ENCODE measurements around the gene DUXB.
A peak's percentile ranks its signal among the peaks of the same experiment; 100 is the strongest.

Gene DUXB

GRCh38 chr16:75701361-75701760 is at the start of gene DUXB:
Gene DUXB (minus strand): TSS chr16:75701461. CDS start chr16:75701418, 43 bp downstream.
- DNase-seq (ENCODE audit: low read depth, low spot score): no peak

GRCh38 chr16:75750528-75750927 is 49.3 kb upstream of the DUXB start:
- DNase-seq (ENCODE audit: low read depth, low spot score): no peak
- no peak overlapping the region for H3K27ac ChIP-seq

More at GRCh38 chr16:75701361-75701760, at the start of gene DUXB:
- no peak within 1 kb of the TSS for H3K27ac ChIP-seq

- H3K27ac ChIP-seq: no peak overlapping the region
- DNase-seq (ENCODE audit: low read depth, low spot score): no peak
Measured at GRCh38 chr16:75746359-75746758, 45.1 kb upstream of the DUXB start.

- DNase-seq (ENCODE audit: low read depth, low spot score): no peak
- H3K27ac ChIP-seq: no peak overlapping the region
Measured at GRCh38 chr16:75745823-75746222, 44.6 kb upstream of the DUXB start.

- DNase-seq (ENCODE audit: low read depth, low spot score): no peak
- H3K27ac ChIP-seq: no peak overlapping the region
Measured at GRCh38 chr16:75745242-75745641, 44.0 kb upstream of the DUXB start.

- H3K27ac ChIP-seq: no peak overlapping the region
- DNase-seq (ENCODE audit: low read depth, low spot score): no peak
Measured at GRCh38 chr16:75742424-75743047, 41.3 kb upstream of the DUXB start.

GRCh38 chr16:75733305-75734211 is 32.3 kb upstream of the DUXB start:
- no peak overlapping the region for H3K27ac ChIP-seq
- no peak for DNase-seq (ENCODE audit: low read depth, low spot score)

GRCh38 chr16:75732871-75733270 is 31.6 kb upstream of the DUXB start:
- DNase-seq (ENCODE audit: low read depth, low spot score): no peak
- H3K27ac ChIP-seq: no peak overlapping the region

- no peak for DNase-seq (ENCODE audit: low read depth, low spot score)
Measured at GRCh38 chr16:75727221-75727620, 26.0 kb upstream of the DUXB start.

GRCh38 chr16:75726390-75726789 is 25.1 kb upstream of the DUXB start, which contains the start of gene CPHXL:
Gene CPHXL (minus strand): TSS chr16:75726490. CDS start chr16:75726442, 48 bp downstream.
- no peak within 1 kb of the TSS for H3K27ac ChIP-seq

More at GRCh38 chr16:75727221-75727620, 26.0 kb upstream of the DUXB start:
- H3K27ac ChIP-seq: no peak overlapping the region

GRCh38 chr16:75718452-75718851 is 17.2 kb upstream of the DUXB start:
- DNase-seq (ENCODE audit: low read depth, low spot score): no peak
- H3K27ac ChIP-seq: no peak overlapping the region

More at GRCh38 chr16:75726390-75726789, 25.1 kb upstream of the DUXB start, which contains the start of gene CPHXL:
- DNase-seq (ENCODE audit: low read depth, low spot score): no peak

- no peak for DNase-seq (ENCODE audit: low read depth, low spot score)
Measured at GRCh38 chr16:75714661-75715060, 13.4 kb upstream of the DUXB start.

GRCh38 chr16:75710344-75710743 is 9.1 kb upstream of the DUXB start:
- no peak overlapping the region for H3K27ac ChIP-seq
- DNase-seq (ENCODE audit: low read depth, low spot score): no peak

More at GRCh38 chr16:75714661-75715060, 13.4 kb upstream of the DUXB start:
- H3K27ac ChIP-seq: no peak overlapping the region

- no peak for DNase-seq (ENCODE audit: low read depth, low spot score)
- no peak overlapping the region for H3K27ac ChIP-seq
Measured at GRCh38 chr16:75703306-75703705, 2.0 kb upstream of the DUXB start.

- H3K27ac ChIP-seq: no peak overlapping the region
- DNase-seq (ENCODE audit: low read depth, low spot score): peak; percentile 16
Measured at GRCh38 chr16:75702242-75702641, 981 bp upstream of the DUXB start.

- no peak for DNase-seq (ENCODE audit: low read depth, low spot score)
- H3K27ac ChIP-seq: no peak overlapping the region
Measured at GRCh38 chr16:75697571-75697970, 3.7 kb downstream of the DUXB start.

- H3K27ac ChIP-seq: no peak overlapping the region
- no peak for DNase-seq (ENCODE audit: low read depth, low spot score)
Measured at GRCh38 chr16:75695708-75696107, 5.6 kb downstream of the DUXB start.

GRCh38 chr16:75687361-75687760 is 13.9 kb downstream of the DUXB start:
- H3K27ac ChIP-seq: no peak overlapping the region
- DNase-seq (ENCODE audit: low read depth, low spot score): no peak

- no peak for DNase-seq (ENCODE audit: low read depth, low spot score)
- no peak overlapping the region for H3K27ac ChIP-seq
Measured at GRCh38 chr16:75682308-75682707, 19.0 kb downstream of the DUXB start.

- DNase-seq (ENCODE audit: low read depth, low spot score): no peak
Measured at GRCh38 chr16:75679366-75679765, 21.9 kb downstream of the DUXB start.

GRCh38 chr16:75676909-75677308 is 24.4 kb downstream of the DUXB start, which contains the start of gene CPHXL2:
Gene CPHXL2 (minus strand): TSS chr16:75677009. CDS start chr16:75676999, 10 bp downstream.
- H3K27ac ChIP-seq: no peak within 1 kb of the TSS
- no peak for DNase-seq (ENCODE audit: low read depth, low spot score)

More at GRCh38 chr16:75679366-75679765, 21.9 kb downstream of the DUXB start:
- no peak overlapping the region for H3K27ac ChIP-seq

All from epithelial cell of prostate (primary cell).